DMS153 (cell line): Measurements from ENCODE around the gene ZNF785.
"Not testable (repeated sequence)": the region's sequence is repeated elsewhere in the genome, so short reads cannot be mapped to it uniquely, and the experiment has no call there.

ENCODE experiments used
- DNase-seq: peaks from one replicate; lab custom pipeline; 2025; lab: John Stamatoyannopoulos, UW

The ZNF785 gene

DNA sequence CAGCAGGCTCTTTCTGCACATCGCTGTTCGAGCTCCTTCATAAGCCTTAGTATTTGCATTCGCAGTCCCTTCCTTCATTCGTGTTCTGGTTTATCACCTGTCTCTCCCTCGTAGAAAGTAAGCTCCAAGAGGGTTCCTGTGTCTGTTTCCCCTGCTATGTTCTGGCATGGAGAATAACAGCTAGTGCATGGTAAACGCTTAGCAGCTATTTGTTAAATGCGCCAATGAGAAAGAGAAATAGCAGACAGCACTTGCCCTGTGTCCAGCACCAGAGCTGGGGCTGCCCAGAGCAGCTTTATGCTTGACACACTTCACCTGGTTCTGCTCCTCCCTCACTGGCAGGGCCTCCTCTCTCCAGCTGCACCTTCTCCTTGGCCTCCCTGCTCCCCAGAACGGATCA lies 19.5 kb downstream of the ZNF785 start:
- DNase-seq = no peak

DNA sequence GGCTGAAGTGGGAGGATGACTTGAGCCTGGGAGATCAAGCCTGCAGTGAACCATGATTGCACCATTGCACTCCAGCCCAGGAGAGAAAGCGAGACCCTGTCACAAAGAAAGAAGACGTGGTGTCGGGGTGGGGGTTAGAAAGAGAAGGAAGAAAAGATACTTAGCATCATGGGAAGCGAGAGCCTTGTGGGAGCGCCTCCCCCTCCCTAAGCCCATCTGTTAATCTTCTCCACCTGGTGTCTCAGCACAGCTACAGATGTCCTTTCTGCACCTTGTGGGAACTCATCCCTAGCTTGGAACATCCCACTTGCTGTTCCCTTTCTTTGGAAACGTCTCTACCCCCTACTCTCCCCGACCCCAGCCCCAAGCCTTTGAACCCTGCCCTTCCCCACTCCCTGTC lies 20.0 kb downstream of the ZNF785 start:
- DNase-seq = no peak

DNA sequence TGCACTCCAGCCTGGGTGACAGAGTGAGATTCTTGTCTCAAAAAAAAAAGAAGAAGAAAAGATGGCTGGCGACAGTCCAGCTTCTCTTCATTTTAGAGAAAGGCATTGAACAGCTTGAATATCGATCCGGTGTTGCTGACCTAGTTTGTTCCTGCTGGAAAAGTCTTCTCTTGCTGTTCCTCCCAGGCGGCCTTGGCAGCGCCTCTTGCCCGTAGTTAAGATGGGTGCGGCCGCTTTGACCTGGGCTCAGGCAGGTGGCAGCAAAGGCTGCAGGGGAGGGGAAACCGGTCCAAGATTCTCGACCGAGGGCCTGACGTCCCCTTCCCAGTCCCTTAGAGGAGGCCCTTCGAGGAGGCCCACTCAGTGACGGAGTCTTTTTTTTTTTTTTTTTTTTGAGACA lies 23.5 kb downstream of the ZNF785 start:
- DNase-seq = no peak

DNA sequence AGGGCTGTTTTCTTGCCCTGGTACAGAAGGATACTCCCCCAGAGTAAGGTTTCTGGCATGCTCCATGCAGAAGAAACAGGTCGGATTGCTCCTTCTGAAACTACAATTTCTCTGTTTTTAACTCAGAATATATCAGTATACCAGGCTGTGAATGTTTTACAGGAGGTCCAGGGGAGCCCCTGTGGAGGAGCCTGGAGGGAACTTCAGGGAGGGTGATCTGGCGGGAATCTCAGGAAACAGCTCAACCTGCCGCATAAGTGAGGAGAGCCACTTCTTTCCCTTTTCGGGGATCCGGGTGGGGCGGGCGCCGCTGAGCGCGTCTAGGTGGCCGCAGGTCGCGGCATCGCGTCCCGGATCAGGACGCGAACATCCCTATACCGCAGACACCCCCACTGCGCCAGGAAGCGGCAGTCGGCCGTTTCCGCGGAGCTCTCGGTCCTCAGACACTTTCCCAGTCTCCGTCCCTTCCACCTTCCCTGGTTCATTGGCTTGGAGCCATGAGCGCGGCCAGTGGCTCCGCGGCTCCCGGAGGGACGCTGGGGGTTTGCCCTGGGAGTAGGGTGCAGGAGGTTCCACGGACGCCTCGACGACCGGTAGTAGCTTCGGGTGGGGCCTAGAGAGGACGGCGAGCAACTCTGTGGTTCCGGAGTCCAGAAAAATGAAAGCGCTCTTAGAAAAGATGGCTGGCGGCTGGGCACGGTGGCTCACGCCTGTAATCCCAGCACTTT lies 24.2 kb downstream of the ZNF785 start:
- no peak for DNase-seq

DNA sequence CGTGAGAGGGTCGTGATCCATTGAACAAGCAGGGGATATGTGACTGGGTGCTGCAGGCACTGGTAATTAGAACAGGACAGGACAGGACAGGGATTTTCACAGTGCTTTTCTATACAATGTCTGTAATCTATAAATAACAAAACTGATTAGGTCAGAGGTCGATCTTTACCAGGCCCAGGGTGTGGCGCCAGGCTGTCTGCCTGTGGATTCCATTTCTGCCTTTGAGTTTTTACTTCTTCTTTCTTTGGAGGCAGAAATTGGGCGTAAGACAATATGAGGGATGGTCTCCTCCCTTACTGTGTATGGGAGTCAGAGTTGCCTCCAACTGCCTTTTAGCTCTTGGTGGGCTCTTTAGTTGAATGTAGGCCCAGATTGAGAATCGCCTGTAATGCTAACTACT lies 25.8 kb downstream of the ZNF785 start:
- DNase-seq = no peak

DNA sequence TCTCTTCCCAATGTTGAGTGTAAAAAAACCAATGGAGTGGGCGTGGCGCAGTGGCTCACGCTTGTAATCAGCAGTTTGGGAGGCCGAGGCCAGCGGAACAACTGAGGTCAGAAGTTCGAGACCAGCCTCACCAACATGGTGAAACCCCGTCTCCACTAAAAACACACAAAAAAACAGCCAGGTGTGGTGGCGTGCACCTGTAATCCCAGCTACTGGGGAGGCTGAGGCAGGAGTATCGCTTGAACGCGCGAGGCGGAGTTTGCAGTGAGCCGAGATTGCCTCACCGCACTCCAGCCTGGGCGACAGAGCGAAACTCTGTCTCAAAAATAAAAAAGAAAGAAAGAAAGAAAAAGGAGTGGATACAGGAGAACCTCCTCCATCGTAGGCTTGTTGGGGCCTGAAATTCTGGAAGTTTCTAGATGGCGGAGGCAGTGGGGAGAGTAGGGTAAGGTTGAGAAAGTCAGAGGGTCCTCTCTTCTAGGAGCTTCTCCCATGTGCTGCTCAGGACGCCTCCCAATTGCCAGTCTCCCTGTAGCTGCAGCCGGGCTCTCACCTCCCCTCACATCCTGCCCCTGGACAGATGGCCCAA lies 26.6 kb downstream of the ZNF785 start:
- DNase-seq = no peak

DNA sequence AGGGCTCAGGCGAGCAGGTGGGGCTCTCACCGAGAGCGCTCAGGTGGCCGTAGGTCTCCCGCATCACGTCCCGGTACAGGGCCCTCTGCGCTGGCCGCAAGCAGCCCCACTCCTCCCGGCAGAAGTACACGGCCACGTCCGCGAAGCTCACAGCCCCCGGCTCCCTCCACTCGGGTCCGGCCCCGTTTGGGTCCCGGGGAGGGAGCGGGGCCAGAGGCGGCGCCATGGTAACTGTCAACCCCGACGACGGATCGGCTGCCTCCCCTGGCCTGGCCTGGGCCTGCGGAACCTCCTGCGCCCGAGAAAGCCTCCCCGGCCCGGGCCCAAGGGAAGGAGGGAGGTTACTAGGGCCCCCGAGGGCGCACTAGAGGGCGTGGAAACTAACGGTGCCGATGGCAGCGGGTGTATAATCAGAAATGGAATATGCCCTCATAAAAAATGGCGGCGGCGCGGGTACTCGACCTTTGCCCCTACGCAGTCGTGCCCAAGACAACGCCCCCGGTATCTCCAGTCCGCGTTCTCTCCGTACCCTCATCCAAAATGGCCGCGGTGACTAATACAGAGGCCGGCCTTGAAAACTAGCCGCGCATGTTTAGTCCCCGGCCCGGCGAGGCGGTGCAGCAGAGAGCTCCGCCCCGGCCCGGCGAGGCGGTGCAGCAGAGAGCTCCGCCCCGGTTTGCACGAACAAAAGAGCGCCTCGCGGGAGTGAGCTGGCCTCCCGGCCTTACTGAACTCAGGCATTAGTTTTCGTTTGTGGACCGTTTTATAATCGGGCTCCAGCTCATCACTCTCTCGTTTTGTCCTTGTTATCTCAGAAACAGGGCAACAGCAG lies 27.3 kb downstream of the ZNF785 start, which contains the start of gene ZNF764:
Gene ZNF764, minus strand, starts transcription at position 418 of the 832 bp plus-strand sequence. Its CDS starts 192 bp downstream, at position 226.
- DNase-seq = peak; percentile 96

- no peak for DNase-seq
These were observed 27.9 kb downstream of the ZNF785 start for GRCh38 chr16:30557707-30557956.

DNA sequence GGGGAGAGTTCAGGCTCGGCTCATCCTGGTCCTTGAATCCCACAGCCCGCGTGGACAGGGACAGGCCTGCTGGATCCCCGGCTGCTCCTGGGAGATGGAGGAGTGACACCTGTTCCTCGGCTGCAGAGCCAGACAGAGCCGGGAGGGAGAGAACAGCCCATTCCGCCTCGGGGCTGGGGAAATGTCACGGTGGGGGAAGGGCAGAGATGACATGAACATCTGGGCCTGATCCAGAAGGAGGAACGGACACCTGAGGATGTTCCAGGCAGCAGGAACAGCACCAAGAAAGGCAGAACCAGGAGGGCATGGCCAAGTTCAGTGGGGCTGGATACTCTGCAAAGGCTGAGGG lies 29.4 kb downstream of the ZNF785 start:
- no peak for DNase-seq

DNA sequence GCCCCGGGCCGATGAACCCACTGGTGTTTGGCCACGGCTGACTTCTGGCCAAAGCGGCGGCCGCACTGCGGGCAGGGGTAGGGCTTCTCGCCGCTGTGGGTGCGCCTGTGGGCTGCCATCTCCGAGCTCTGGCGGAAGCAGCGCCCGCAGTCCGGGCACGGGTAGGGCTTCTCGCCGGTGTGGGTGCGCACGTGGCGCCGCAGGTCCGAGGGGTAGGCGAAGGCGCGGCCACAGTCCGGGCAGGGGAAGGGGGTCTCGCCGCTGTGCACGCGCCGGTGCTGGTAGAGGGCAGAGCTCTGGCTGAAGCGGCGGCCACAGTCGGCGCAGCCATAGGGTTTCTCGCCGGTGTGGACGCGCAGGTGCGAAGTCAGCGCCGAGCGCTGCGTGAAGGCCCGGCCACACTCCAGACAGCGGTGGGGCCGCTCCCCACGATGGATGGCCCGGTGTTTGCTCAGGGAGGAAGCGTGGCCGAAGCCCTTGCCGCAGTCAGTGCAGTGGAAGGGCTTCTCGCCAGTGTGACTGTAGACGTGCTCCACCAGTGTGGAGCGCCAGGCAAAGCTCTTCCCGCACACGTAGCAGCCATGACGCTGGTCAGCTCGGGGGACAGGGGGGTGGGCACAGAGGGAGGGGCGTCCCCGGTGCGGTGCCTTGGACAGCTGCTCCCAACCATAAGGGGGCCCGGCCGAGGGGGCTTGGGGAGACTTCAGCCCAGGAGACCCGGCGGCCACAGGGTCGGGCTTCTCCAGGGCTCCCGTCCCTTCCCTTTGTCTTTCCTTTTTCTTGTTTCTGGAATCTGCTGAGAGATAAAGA lies 30.0 kb downstream of the ZNF785 start:
- no peak for DNase-seq

DNA sequence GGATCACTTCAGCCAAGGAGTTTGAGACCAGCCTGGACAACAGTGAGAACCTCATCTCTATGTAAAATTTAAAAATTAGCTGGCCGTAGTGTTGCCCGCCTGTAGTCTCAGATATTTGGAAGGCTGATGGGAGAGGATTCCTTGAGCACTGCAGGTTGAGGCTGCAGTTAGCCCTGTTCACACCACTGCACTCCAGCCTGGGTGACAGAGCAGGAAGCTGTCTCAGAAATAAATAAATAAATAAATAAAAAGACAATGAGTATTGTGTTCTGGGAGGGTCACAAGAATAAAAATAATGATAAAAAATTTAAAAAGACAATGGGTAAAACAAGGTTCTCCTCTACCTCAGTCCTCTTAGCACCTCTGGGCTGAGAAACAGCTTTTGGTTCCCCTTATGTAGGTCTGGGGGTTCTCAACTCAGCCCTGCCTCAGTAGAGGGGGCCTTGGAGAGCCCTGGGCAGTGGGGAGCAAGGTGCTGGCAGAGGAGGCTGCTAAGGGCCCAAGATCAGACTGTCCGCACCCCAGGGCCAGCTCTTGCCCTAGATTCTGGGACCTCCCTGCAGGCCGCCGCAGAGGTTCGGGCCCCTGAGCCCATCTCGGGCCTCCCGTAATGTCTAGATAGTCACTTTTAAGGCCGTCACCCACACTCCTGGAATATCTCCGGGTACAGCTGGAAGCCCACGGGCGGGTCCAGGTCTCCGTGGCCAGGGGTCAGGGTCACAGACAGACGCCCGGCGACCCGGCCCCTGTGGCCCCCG lies 30.8 kb downstream of the ZNF785 start:
- DNase-seq = no peak

DNA sequence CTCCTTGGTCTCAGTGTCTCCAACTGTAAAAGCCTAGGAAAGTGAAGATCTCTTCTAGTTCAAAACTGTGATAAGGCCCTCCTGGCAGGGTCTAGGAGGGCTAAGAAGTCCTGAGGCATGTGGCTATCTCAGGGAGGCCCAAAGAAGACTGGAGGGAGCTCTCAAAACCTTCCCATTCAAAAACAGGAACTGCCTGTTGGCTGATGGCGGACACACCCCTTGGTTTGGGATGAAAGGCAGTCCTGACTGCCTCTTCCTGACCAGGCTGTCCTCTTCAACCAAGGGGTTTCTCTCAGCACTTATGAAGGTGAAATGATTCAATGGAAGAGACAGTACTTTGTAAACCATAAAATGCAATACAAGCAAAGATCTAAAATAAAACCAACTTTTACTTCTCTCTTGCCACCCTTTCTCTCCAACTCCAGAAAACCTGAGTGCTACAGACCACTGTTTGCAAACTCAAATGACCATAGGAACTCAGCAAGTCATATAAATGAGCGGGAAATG lies 32.1 kb downstream of the ZNF785 start:
- DNase-seq = no peak

DNA sequence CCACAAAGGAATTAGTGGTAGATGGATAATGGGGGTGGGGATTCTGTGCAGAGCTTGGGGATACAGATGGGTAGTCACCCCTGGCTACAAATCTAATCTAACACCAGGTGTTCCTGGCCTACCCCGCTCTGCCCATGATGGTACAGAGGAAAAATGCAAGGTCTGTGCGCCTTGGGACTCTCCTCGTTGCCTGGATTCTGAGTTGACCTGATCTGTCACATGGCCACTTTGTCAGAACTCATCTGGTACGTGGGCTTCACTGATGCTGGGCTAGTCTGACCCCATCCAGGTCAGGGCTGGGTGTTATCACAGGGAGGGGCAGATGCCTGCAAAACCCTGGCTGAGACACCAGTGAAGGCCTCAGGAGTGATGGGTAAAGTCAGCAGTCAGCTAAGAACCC lies 32.5 kb downstream of the ZNF785 start:
- DNase-seq = no peak

DNA sequence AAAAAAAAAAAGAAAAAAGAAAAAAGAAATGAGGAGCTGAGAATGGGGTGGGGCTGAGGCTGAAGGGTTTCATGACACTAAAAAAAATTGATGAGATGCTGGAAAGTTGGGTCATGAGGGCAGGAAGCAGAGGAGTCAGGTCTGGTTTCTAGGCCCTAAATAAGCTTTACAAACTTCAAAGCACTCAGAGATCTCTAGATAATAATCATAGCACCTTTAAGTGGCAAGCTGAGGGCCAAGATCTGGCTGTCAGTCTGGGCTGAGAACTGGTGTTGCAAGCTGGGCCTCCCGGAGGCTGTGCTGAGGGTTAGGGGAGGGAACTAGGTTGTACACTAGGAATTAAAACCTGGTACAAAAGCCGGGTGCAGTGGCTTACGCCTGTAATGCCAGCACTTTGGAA lies 33.7 kb downstream of the ZNF785 start:
- DNase-seq = no peak

DNA sequence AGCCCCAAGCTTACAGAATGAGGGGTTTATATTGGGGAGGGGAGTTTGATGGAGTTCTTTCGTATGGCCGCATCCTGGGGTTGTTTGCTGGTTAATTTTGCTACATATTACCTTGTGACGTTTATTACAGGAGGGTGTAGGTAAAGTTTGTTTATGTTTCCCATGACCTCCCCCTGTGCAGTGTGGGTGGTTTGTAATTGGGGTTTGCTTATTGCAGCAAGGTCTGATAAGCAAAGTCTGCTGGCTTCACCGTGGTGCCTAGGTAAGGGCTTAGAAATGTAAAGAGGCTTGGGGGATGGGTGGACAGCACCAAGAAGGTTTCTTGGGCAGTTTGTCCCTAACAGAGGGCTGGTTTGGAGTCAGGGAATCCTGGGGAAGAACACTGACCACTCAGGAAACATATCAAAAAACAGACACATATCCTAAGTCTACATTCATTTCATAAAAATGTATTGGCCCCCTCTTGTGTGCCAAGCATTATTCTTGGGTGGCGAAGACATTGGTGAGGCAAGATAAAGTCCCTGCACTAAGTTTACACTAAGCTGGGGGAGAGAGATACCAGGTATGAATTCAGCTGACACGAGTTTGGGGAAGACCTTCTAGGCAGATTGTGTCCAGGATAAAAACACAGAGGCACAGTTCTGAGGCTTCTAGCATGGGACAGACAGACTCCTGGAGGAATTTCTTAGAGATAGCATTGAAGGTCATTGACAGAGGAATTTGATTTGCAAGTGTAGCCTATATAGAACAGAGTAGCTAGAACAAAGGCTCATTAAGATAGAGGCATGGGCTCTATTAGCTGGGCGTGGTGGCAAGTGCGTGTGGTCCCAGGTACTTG lies 36.9 kb downstream of the ZNF785 start:
- DNase-seq = no peak

DNA sequence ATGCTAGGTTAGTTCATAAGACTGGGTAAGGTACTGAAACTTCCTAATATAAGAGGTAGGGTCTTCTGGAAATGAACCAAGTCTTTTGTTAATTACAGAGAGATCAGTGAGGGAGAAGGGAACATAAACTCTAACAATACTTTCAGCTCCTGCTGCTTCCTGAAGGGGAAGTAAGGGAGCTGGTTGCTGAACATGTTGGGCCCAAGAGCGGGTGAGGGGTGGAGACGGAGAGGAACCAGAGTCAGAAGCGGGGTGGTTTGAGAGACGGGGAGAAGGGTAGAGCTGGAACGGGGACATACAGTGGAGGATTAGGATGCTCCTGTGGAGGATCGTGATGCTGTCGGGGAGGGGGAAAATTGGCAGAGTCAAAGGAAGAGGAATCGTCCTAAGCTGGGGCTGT lies 39.4 kb downstream of the ZNF785 start:
- DNase-seq = no peak

- DNase-seq = no peak
These were observed 42.4 kb downstream of the ZNF785 start for GRCh38 chr16:30543067-30543466.

- DNase-seq = no peak
These were observed 43.8 kb downstream of the ZNF785 start for GRCh38 chr16:30541502-30542329.

DNA sequence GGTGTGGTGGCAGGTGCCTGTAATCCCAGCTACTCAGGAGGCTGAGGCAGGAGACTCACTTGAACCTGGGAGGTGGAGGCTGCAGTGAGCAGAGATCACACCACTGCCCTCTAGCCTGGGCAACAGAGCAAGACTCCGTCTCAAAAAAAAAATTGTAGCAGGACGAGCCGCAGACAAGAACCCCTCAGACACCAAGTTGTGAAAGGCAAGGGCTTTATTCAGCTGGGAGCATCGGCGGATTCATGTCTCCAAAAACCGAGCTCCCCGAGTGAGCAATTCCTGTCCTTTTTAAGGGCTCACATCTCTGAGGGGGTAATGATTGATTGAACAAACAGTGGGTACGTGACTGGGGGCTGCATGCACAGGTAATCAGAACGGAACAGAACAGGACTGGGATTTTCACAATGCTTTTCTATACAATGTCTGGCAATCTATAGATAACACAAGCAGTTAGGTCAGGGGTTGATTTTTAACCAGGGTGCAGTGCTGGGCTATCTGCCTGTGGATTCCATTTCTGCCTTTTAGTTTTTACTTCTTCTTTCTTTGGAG lies 44.5 kb downstream of the ZNF785 start:
- not testable (repeated sequence) for DNase-seq
